Measurements from ENCODE around the gene SPEG. TPM values are rescaled to one million over a fixed set of nuclear protein-coding genes. Genes with fewer than 3 reads are reported as not detected.

SPEG gene
- total and polyA plus RNA-seq, 2 donors (not counting 3 experiments of a cell fraction or from before 2014, with no cell fraction given): 0.84 to 3.5 TPM

- ChIA-PET CTCF (no interaction called here), POLR2A (no interaction called here)
- no peak overlapping the region for H3K27ac ChIP-seq (ENCODE audit: insufficient read depth, low read depth, low read length)
- no peak overlapping the region for H3K4me2 ChIP-seq (ENCODE audit: insufficient read depth, low read length)
- no peak for FAIRE-seq
- TF ChIP-seq CTCF (IDR thresholded peaks at IDR 0.05; ENCODE audit: extremely low read depth in 1 of 2, insufficient read depth in 1 of 2, low read depth in 1 of 2, low read length in 2 of 2) (no peak), POLR2A (IDR thresholded peaks at IDR 0.05; ENCODE audit: low read depth, low read length) (no peak), MAX (IDR thresholded peaks at IDR 0.05; ENCODE audit: insufficient read depth, insufficient read length) (no peak), JUN (IDR thresholded peaks at IDR 0.05; ENCODE audit: borderline replicate concordance, insufficient read depth, insufficient read length, low read depth) (no peak), EZH2 (IDR thresholded peaks at IDR 0.05; ENCODE audit: borderline replicate concordance, low read depth, low read length, severe bottlenecking) (no peak), MYC (IDR thresholded peaks at IDR 0.05; ENCODE audit: low read depth, low read length) (no peak), POLR2AphosphoS5 (IDR thresholded peaks at IDR 0.05; ENCODE audit: insufficient read depth, low read depth, low read length) (no peak), GATA2 (IDR thresholded peaks at IDR 0.05; ENCODE audit: insufficient read depth, insufficient read length, low read depth, low read length) (no peak), FOS (IDR thresholded peaks at IDR 0.05; ENCODE audit: borderline replicate concordance, insufficient read depth, low read length) (no peak)
- no peak overlapping the region for H3K9ac ChIP-seq (replicated peaks; ENCODE audit: extremely low read depth, insufficient read depth, low read length)
- H4K20me1 ChIP-seq (replicated peaks; ENCODE audit: control insufficient read depth, extremely low read depth, insufficient read depth, low read length): no peaks in the 10 kb centered on the region
- H3K4me3 ChIP-seq (replicated peaks in 1 of 3; ENCODE audit: insufficient read depth in 1 of 3, low read depth in 1 of 3, low read length in 3 of 3): no peak overlapping the region
- H3K79me2 ChIP-seq (ENCODE audit: control insufficient read depth, insufficient read depth, low read length): no peaks in the 10 kb centered on the region
- no peaks in the 10 kb centered on the region for H3K9me1 ChIP-seq (replicated peaks; ENCODE audit: control insufficient read depth, extremely low read depth, insufficient read depth, low read length)
- peaks cover 0 to 2% of the 10 kb centered on the region in 2 experiments for H3K27me3 ChIP-seq (ENCODE audit: control insufficient read depth in 2 of 2, insufficient read depth in 2 of 2, low read length in 2 of 2)
- H3K9me3 ChIP-seq (replicated peaks; ENCODE audit: control insufficient read depth, insufficient read depth, low read length): no peaks in the 10 kb centered on the region
- peaks cover 0 to 34% of the 10 kb centered on the region in 2 experiments for H3K36me3 ChIP-seq (ENCODE audit: control insufficient read depth in 2 of 2, extremely low read depth in 1 of 2, insufficient read depth in 2 of 2, low read length in 2 of 2)
- no peak overlapping the region for H2AFZ ChIP-seq (ENCODE audit: low read depth, low read length)
- DNase-seq (ENCODE audit: low read depth, low spot score): no peak
- BruUV-seq (replicated peaks): TSS peak; percentile 26
- intact Hi-C loops (cut with micrococcal nuclease): loop anchor here (2.0 to 10.0 kb wide), 5 partner anchors 89 to 821 kb away; partner anchors contain the start of genes ABCB6, CNOT9, CNPPD1 and DNAJB2
- peaks cover 9% of the 10 kb centered on the region for H3K4me1 ChIP-seq (ENCODE audit: control insufficient read depth, extremely low read depth, insufficient read depth, low read length)
- dilution Hi-C loops (cut with MboI; ENCODE audit: extremely low pct_ligation_motif_present, low sequenced_read_pairs): no loop called here
Measured at GRCh38 chr2:219385958-219386520, 48.6 kb upstream of the SPEG start.
